Neural crest cell (in vitro differentiated cells): Measurements from ENCODE around the gene TBC1D17. TPM values are rescaled to one million over a fixed set of nuclear protein-coding genes. Genes with fewer than 3 reads are reported as not detected.

Experiments used
- DNase-seq: peaks from one replicate; pipeline ENCODE4 v3.0.0; 2021; ENCODE audit warnings: low read depth, mixed read lengths, low spot score
- H3K27ac Mint-ChIP-seq: one replicate; pipeline ENCODE4 v1.8.0; 2021; ENCODE audit warnings: mild to moderate bottlenecking, mixed read lengths; ENCODE audit not compliant: unreplicated experiment
- H3K27me3 Mint-ChIP-seq: 2 replicates; pipeline ENCODE4 v1.8.0; 2021; ENCODE audit warnings: low read depth, mild to moderate bottlenecking, mixed read lengths
- H3K36me3 Mint-ChIP-seq: 2 replicates; pipeline ENCODE4 v1.8.0; 2021; ENCODE audit warnings: low read depth, mild to moderate bottlenecking, mixed read lengths
- H3K4me1 Mint-ChIP-seq: 2 replicates; pipeline ENCODE4 v1.8.0; 2021; ENCODE audit warnings: mixed read lengths
- H3K4me3 Mint-ChIP-seq: one replicate; pipeline ENCODE4 v1.8.0; 2021; ENCODE audit warnings: mild to moderate bottlenecking, mixed read lengths
- H3K9me3 Mint-ChIP-seq: 2 replicates; pipeline ENCODE4 v1.8.0; 2021; ENCODE audit warnings: mixed read lengths
- CTCF ChIP-seq: fragments of 200-600 bp; sonication (generic); conservative IDR thresholded peaks from 2 replicates; pipeline ENCODE4 v1.5.0; 2021; ENCODE audit warnings: antibody characterized with exemption, mild to moderate bottlenecking
- total RNA-seq: library from RNA; stranded (reverse); gene quantifications from 2 replicates; pipeline ENCODE4 v1.2.1, GENCODE V29; 2021

TBC1D17 gene
- total RNA-seq, 1 donor from 2014 or later, result 30.5 TPM

GRCh38 chr19:49916839-49917733, 39.6 kb downstream of the TBC1D17 start:
- Mint-ChIP-seq H3K9me3 (no peaks in the 10 kb centered on the region), H3K4me1 (peaks cover 23% of the 10 kb centered on the region), H3K27ac (peak overlapping the region; percentile 39), H3K36me3 (peaks cover 32% of the 10 kb centered on the region), H3K27me3 (no peaks in the 10 kb centered on the region), H3K4me3 (peak overlapping the region; percentile 35)
- TF ChIP-seq CTCF, result peak; percentile 53
- DNase-seq, result no peak

- Mint-ChIP-seq H3K27ac (no peak overlapping the region), H3K36me3 (peaks cover 31% of the 10 kb centered on the region), H3K27me3 (no peaks in the 10 kb centered on the region), H3K9me3 (no peaks in the 10 kb centered on the region), H3K4me1 (peaks cover 25% of the 10 kb centered on the region), H3K4me3 (no peak overlapping the region)
- no peak for TF ChIP-seq CTCF
- no peak for DNase-seq
These were observed 40.6 kb downstream of the TBC1D17 start for GRCh38 chr19:49918089-49918488.

DNA sequence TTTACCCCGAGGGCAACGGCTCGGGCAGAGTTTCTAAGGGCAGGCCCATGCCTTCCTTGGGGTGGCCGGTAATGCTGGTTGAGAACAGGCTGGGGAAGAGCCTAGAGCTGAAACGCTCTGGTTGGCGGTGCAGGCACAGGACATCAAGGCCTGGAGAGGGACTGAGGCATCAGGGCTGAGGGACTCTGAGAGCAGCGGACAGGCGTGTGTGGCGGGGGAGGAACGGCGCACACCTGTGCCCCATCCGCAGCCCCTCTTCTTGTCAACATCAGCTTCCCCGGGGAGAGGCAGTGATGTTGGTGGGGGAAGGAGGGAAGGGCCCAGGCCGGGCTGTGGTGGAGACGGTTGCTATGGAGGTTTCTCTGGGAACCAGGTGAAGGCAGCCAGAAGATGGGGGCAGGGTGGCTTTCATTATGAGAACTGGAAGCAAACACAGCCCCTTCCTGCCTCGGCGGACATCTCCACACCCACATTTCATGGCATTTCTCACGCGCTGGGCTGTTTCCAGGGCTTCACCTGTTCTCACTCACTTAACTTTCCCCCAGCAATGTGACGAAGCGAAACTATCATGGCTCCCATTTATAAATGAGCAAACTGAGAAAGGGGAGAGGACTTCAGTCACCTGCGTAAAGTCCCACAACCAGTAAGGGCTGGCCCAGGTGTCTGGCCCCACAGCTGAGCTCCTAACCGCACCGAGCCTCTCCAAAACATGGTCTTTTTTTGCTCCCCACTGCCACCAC, 43.3 kb downstream of the TBC1D17 start:
- no peaks in the 10 kb centered on the region for H3K9me3 Mint-ChIP-seq
- DNase-seq, result no peak
- H3K27me3 Mint-ChIP-seq, result no peaks in the 10 kb centered on the region
- peaks cover 25% of the 10 kb centered on the region for H3K4me1 Mint-ChIP-seq
- peak overlapping the region; percentile 44 for H3K4me3 Mint-ChIP-seq
- no peak for TF ChIP-seq CTCF
- peaks cover 19% of the 10 kb centered on the region for H3K36me3 Mint-ChIP-seq
- peak overlapping the region; percentile 28 for H3K27ac Mint-ChIP-seq

- Mint-ChIP-seq H3K27ac (peak overlapping the region; percentile 27), H3K4me3 (peak overlapping the region; percentile 72), H3K36me3 (peaks cover 15% of the 10 kb centered on the region), H3K4me1 (peaks cover 26% of the 10 kb centered on the region), H3K9me3 (no peaks in the 10 kb centered on the region), H3K27me3 (no peaks in the 10 kb centered on the region)
- DNase-seq, result no peak
- no peak for TF ChIP-seq CTCF
These were observed 44.6 kb downstream of the TBC1D17 start for GRCh38 chr19:49921871-49922795.
